HepG2 (cell line): ENCODE measurements around the gene NALCN. TPM values are rescaled to one million over a fixed set of nuclear protein-coding genes. Genes with fewer than 3 reads are reported as not detected.

ENCODE experiments used
- ATAC-seq: fragments of 200-7000 bp; cut with Tn5 transposase; 3 replicates; pipeline ENCODE4 v1.9.1; 2020; ENCODE audit warnings: mild to moderate bottlenecking, moderate library complexity
- BruUV-seq: library from RNA; stranded (reverse); fragments of 400-500 nt; replicated peaks from 2 replicates; lab custom pipeline; 2021; lab: Mats Ljungman, UMichigan
- CTCF ChIA-PET: fragments of 300-600 bp; formaldehyde crosslinking; extraction: SDS; loops from one replicate; lab custom pipeline; 2021; ENCODE audit warnings: low total read pairs, inconsistent platforms, low intra/inter-chr PET ratio; lab: Yijun Ruan, JAX
- POLR2A ChIA-PET: fragments of 350-600 bp; sonication (Branson Sonifier 250); formaldehyde crosslinking; loops from one replicate; lab custom pipeline; 2020; ENCODE audit warnings: antibody characterized with exemption, inconsistent platforms; lab: Yijun Ruan, JAX
- DNase-seq: peaks from one replicate; pipeline ENCODE4 v3.0.0-alpha.2; 2015; ENCODE audit warnings: low spot score
- FAIRE-seq: peaks from 3 replicates; lab custom pipeline; 2011; peaks lifted over from hg19 to GRCh38; lab: Jason Lieb, UNC
- H2AFZ ChIP-seq: one replicate; pipeline ENCODE4 v1.6.1; 2011; ENCODE audit warnings: low read length, inconsistent platforms
- H3K27ac ChIP-seq: fragments of 300-600 bp; 3 replicates; pipeline ENCODE4 v1.8.0; 2011; ENCODE audit warnings: mixed run types, mild to moderate bottlenecking, mixed read lengths, low read length, inconsistent platforms; ENCODE audit not compliant: insufficient read depth; ENCODE audit errors: extremely low read length
- H3K27me3 ChIP-seq, 2 experiments: fragments of 200-600 bp in 1 of 2; 2 replicates in 1 of 2; 3 replicates in 1 of 2; pipeline versions ENCODE4 v1.6.0 to v1.8.0; 2011; ENCODE audit warnings: low read length in 2 of 2, mild to moderate bottlenecking in 2 of 2, moderate library complexity in 2 of 2, inconsistent platforms in 1 of 2; ENCODE audit not compliant: insufficient read depth in 2 of 2, control insufficient read depth in 1 of 2
- H3K36me3 ChIP-seq, 2 experiments: fragments of 200-600 bp in 1 of 2; replicated peaks in 1 of 2; 2 replicates in 1 of 2; 3 replicates in 1 of 2; pipeline versions ENCODE4 v1.5.1 to v1.8.0; 2011; ENCODE audit warnings: low read length in 2 of 2, inconsistent platforms in 1 of 2; ENCODE audit not compliant: insufficient read depth in 2 of 2, control insufficient read depth in 1 of 2
- H3K4me1 ChIP-seq: 2 replicates; pipeline ENCODE4 v1.5.1; 2012; ENCODE audit warnings: low read length, inconsistent platforms; ENCODE audit not compliant: insufficient read depth
- H3K4me2 ChIP-seq: 2 replicates; pipeline ENCODE4 v1.6.0; 2011; ENCODE audit warnings: low read depth, low read length, inconsistent platforms
- H3K4me3 ChIP-seq, 3 experiments: fragments of 200-600 bp in 1 of 3; sonication (generic), shearing (Covaris generic) in 1 of 3; replicated peaks in 1 of 3; 2 replicates each; pipeline ENCODE4 v1.5.1; 2011 to 2016; ENCODE audit warnings: low read length in 3 of 3, inconsistent platforms in 2 of 3, low read depth in 2 of 3, mild to moderate bottlenecking in 2 of 3, control low read depth in 1 of 3, mixed read lengths in 1 of 3; ENCODE audit not compliant: insufficient read depth in 1 of 3
- H3K79me2 ChIP-seq: one replicate; pipeline ENCODE4 v1.6.1; 2011; ENCODE audit warnings: low read length, inconsistent platforms; ENCODE audit not compliant: insufficient read depth
- H3K9ac ChIP-seq: 2 replicates; pipeline ENCODE4 v1.6.0; 2011; ENCODE audit warnings: mild to moderate bottlenecking, low read depth, low read length, inconsistent platforms; ENCODE audit not compliant: insufficient read depth
- H3K9me3 ChIP-seq: 2 replicates; pipeline ENCODE4 v1.5.1; 2012; ENCODE audit warnings: mild to moderate bottlenecking, low read length
- H4K20me1 ChIP-seq: 2 replicates; pipeline ENCODE4 v1.6.0; 2011; ENCODE audit warnings: inconsistent platforms, mild to moderate bottlenecking, low read length, moderate library complexity; ENCODE audit not compliant: insufficient read depth
- ATAD3A ChIP-seq: sonication (generic); formaldehyde crosslinking; IDR thresholded peaks from 2 replicates; pipeline ENCODE4 v1.4.0; 2020; ENCODE audit warnings: missing genetic modification reagents
- NR1H2 ChIP-seq: sonication (generic); formaldehyde crosslinking; IDR thresholded peaks from 2 replicates; pipeline ENCODE4 v1.8.1; 2022; ENCODE audit warnings: low read depth, missing genetic modification reagents, borderline replicate concordance
- SP4 ChIP-seq: sonication (generic); formaldehyde crosslinking; IDR thresholded peaks from 2 replicates; pipeline ENCODE4 v1.8.1; 2023; ENCODE audit warnings: mild to moderate bottlenecking, missing genetic modification reagents
- TARDBP ChIP-seq: sonication (generic); formaldehyde crosslinking; IDR thresholded peaks from 2 replicates; pipeline ENCODE4 v1.8.0; 2022; ENCODE audit warnings: mild to moderate bottlenecking, missing genetic modification reagents
- ZFP1 ChIP-seq: IDR thresholded peaks from 2 replicates; pipeline ENCODE4 v1.6.1; 2016
- ZMYM3 ChIP-seq: sonication (generic); formaldehyde crosslinking; IDR thresholded peaks from 2 replicates; pipeline ENCODE4 v1.5.1; 2020; ENCODE audit warnings: mild to moderate bottlenecking, missing genetic modification reagents
- ZNF282 ChIP-seq: fragments of 450-650 bp; IDR thresholded peaks from 2 replicates; pipeline ENCODE4 v1.6.1; 2018; ENCODE audit not compliant: partially characterized antibody
- ZNF33B ChIP-seq: sonication (generic); formaldehyde crosslinking; IDR thresholded peaks from 2 replicates; pipeline ENCODE4 v1.5.1; 2020; ENCODE audit warnings: mild to moderate bottlenecking, missing genetic modification reagents
- ZNF543 ChIP-seq: sonication (generic); formaldehyde crosslinking; IDR thresholded peaks from 2 replicates; pipeline ENCODE4 v1.4.0; 2020; ENCODE audit warnings: mild to moderate bottlenecking, missing genetic modification reagents
- ZNF552 ChIP-seq: sonication (generic); formaldehyde crosslinking; IDR thresholded peaks from 2 replicates; pipeline ENCODE4 v1.9.0; 2022; ENCODE audit warnings: missing genetic modification reagents, mild to moderate bottlenecking, borderline replicate concordance
- ZNF674 ChIP-seq: sonication (generic); formaldehyde crosslinking; IDR thresholded peaks from 2 replicates; pipeline ENCODE4 v1.5.0; 2020; ENCODE audit warnings: low read depth, mild to moderate bottlenecking, missing genetic modification reagents
- WGBS: methylation state at CpG from one replicate; pipeline ENCODE4 v1.1.6; 2017; ENCODE audit warnings: low lambda C conversion rate; 5-methylcytosine and 5-hydroxymethylcytosine counted together
- in situ Hi-C: cut with HindIII; loops from 2 replicates; pipeline ENCODE4 v1.10.0; 2017; ENCODE audit warnings: low pct_unique_long_range_greater_than_20kb; ENCODE audit not compliant: extremely low pct_ligation_motif_present
- intact Hi-C: fragments of 100-400 bp; cut with micrococcal nuclease; formaldehyde crosslinking; loops from one replicate; pipeline ENCODE4 v1.10.0; 2022; ENCODE audit not compliant: unreplicated experiment
- polyA plus RNA-seq, 8 experiments: library from polyadenylated mRNA; depleted of rRNA in 3 of 8; stranded (reverse) in 7 of 8; unstranded in 1 of 8; fragments of >200 nt; fragmentation: Illumina TruSeq in 4 of 8; extraction: Trizol in 4 of 8; gene quantifications; 2 replicates each; pipeline versions ENCODE4 v1.2.1 to v1.2.3, GENCODE V29; 2011 to 2016; ENCODE audit warnings: low read depth in 4 of 8, missing spikeins in 1 of 8, mixed read lengths in 1 of 8; ENCODE audit not compliant: insufficient read depth in 1 of 8
- total RNA-seq, 5 experiments: library from RNA; depleted of rRNA; stranded (reverse); fragments of >200 nt; fragmentation: Illumina TruSeq; extraction: Trizol; gene quantifications; 2 replicates each; pipeline ENCODE4 v1.2.3, GENCODE V29; 2016; ENCODE audit warnings: low read depth in 1 of 5
- TF ChIP-seq, protein P1 (sequence below): sonication (generic); formaldehyde crosslinking; IDR thresholded peaks from 2 replicates; pipeline ENCODE4 v1.8.1; 2023; ENCODE audit warnings: mild to moderate bottlenecking, missing genetic modification reagents
- TF ChIP-seq, protein P2 (sequence below): sonication (generic); formaldehyde crosslinking; IDR thresholded peaks from 2 replicates; pipeline ENCODE4 v1.9.0; 2021; ENCODE audit warnings: missing genetic modification reagents, mild to moderate bottlenecking, borderline replicate concordance
- TF ChIP-seq, protein P3 (sequence below): sonication (generic); formaldehyde crosslinking; IDR thresholded peaks from 2 replicates; pipeline ENCODE4 v1.5.0; 2020; ENCODE audit warnings: missing genetic modification reagents
- TF ChIP-seq, protein P4 (sequence below): sonication (generic); formaldehyde crosslinking; IDR thresholded peaks from 2 replicates; pipeline ENCODE4 v1.9.0; 2021; ENCODE audit warnings: missing genetic modification reagents, borderline replicate concordance
- TF ChIP-seq, protein P5 (sequence below): sonication (generic); formaldehyde crosslinking; IDR thresholded peaks from 2 replicates; pipeline ENCODE4 v1.8.0; 2023; ENCODE audit warnings: mild to moderate bottlenecking, missing genetic modification reagents

The NALCN gene
- total and polyA plus RNA-seq, 2 of the 13 experiments (the other 11 are each of a cell fraction or from before 2014, with no cell fraction given) = not detected

DNA sequence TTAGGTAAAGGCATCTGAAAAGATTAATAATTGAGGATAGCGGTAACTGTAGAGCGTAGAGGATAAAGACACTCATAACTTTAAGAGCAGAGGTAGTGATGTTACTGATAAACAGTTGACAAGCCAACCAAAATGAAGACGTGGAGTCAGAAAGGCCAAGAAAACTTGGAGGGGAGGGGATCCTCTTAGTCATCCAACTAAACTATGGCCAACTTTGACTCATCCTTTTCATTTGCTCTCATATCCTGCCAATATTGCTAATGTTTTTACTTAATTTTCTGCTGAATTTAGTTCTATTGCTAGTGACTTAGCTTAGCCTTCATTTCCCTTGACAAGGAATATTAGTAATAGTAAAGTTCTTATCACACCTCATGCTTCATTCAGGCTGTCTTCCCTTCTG, 49.6 kb upstream of the NALCN start (continued):
- TF ChIP-seq, protein P1, sequence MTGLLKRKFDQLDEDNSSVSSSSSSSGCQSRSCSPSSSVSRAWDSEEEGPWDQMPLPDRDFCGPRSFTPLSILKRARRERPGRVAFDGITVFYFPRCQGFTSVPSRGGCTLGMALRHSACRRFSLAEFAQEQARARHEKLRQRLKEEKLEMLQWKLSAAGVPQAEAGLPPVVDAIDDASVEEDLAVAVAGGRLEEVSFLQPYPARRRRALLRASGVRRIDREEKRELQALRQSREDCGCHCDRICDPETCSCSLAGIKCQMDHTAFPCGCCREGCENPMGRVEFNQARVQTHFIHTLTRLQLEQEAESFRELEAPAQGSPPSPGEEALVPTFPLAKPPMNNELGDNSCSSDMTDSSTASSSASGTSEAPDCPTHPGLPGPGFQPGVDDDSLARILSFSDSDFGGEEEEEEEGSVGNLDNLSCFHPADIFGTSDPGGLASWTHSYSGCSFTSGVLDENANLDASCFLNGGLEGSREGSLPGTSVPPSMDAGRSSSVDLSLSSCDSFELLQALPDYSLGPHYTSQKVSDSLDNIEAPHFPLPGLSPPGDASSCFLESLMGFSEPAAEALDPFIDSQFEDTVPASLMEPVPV (CRISPR knock-in tag) = no peak
- TF ChIP-seq ZNF552 (CRISPR knock-in tag) (no peak), ZFP1 (CRISPR knock-in tag) (no peak), ZNF282 (no peak)
- TF ChIP-seq, all 625 proteins: peak for 0

DNA sequence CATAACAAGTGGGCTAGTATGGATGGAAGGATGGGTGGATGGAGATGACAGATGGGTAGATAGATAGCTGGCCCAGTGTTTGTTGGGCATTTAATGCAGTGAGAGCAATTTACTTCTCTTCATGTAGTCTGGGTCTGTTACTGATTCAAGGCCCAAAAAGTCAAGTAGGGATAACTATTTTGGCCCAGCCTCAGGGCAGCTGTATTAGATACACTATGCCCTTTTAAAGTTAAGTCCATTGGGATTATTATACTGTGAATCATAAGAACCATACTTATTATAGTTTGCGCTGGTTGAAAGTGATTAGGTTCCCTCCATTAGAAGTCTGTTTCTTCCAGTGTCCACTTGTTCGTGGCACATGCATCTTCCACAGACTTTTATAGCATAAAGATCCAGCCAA, 40.9 kb upstream of the NALCN start:
- Histone ChIP-seq H3K79me2 (no peaks in the 10 kb centered on the region), H3K4me2 (no peak overlapping the region), H3K27me3 (peaks cover 0 to 7% of the 10 kb centered on the region in 2 experiments; a peak in 2 of 5 replicates), H3K27ac (no peak overlapping the region), H2AFZ (no peak overlapping the region), H3K9ac (no peak overlapping the region), H4K20me1 (no peaks in the 10 kb centered on the region), H3K4me3 (no peak overlapping the region), H3K4me1 (no peaks in the 10 kb centered on the region; the same call in 1 of the 2 replicates), H3K9me3 (no peaks in the 10 kb centered on the region), H3K36me3 (no peaks in the 10 kb centered on the region)
- POLR2A ChIA-PET = no interaction called here
- CTCF ChIA-PET = no interaction called here
- in situ Hi-C loops (loop anchor here (25.0 kb wide), 1 partner anchor 320 kb away; no protein-coding TSS in a partner anchor), intact Hi-C loops (no loop called here)
- DNase-seq (no peak), FAIRE-seq (no peak), ATAC-seq (no peak)
- WGBS = 50% methylated on average over 2 of the region's 2 CpGs
- no TSS peak for BruUV-seq
- TF ChIP-seq, protein P2, sequence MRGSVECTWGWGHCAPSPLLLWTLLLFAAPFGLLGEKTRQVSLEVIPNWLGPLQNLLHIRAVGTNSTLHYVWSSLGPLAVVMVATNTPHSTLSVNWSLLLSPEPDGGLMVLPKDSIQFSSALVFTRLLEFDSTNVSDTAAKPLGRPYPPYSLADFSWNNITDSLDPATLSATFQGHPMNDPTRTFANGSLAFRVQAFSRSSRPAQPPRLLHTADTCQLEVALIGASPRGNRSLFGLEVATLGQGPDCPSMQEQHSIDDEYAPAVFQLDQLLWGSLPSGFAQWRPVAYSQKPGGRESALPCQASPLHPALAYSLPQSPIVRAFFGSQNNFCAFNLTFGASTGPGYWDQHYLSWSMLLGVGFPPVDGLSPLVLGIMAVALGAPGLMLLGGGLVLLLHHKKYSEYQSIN (CRISPR knock-in tag) = no peak
- TF ChIP-seq, protein P3, sequence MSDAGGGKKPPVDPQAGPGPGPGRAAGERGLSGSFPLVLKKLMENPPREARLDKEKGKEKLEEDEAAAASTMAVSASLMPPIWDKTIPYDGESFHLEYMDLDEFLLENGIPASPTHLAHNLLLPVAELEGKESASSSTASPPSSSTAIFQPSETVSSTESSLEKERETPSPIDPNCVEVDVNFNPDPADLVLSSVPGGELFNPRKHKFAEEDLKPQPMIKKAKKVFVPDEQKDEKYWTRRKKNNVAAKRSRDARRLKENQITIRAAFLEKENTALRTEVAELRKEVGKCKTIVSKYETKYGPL = no peak
- TF ChIP-seq ATAD3A (CRISPR knock-in tag) = no peak
- TF ChIP-seq, protein P4, sequence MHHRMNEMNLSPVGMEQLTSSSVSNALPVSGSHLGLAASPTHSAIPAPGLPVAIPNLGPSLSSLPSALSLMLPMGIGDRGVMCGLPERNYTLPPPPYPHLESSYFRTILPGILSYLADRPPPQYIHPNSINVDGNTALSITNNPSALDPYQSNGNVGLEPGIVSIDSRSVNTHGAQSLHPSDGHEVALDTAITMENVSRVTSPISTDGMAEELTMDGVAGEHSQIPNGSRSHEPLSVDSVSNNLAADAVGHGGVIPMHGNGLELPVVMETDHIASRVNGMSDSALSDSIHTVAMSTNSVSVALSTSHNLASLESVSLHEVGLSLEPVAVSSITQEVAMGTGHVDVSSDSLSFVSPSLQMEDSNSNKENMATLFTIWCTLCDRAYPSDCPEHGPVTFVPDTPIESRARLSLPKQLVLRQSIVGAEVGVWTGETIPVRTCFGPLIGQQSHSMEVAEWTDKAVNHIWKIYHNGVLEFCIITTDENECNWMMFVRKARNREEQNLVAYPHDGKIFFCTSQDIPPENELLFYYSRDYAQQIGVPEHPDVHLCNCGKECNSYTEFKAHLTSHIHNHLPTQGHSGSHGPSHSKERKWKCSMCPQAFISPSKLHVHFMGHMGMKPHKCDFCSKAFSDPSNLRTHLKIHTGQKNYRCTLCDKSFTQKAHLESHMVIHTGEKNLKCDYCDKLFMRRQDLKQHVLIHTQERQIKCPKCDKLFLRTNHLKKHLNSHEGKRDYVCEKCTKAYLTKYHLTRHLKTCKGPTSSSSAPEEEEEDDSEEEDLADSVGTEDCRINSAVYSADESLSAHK (CRISPR knock-in tag) = no peak
- no peak for TF ChIP-seq NR1H2 (CRISPR knock-in tag)
- no peak for TF ChIP-seq ZNF33B (CRISPR knock-in tag)
- no peak for TF ChIP-seq TARDBP (CRISPR knock-in tag)
- no peak for TF ChIP-seq ZMYM3 (CRISPR knock-in tag)
- TF ChIP-seq, protein P5, sequence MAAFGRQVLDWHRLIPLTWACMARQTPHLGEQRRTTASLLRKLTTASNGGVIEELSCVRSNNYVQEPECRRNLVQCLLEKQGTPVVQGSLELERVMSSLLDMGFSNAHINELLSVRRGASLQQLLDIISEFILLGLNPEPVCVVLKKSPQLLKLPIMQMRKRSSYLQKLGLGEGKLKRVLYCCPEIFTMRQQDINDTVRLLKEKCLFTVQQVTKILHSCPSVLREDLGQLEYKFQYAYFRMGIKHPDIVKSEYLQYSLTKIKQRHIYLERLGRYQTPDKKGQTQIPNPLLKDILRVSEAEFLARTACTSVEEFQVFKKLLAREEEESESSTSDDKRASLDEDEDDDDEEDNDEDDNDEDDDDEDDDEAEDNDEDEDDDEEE (CRISPR knock-in tag) = no peak
- no peak for TF ChIP-seq ZNF674 (CRISPR knock-in tag)
- TF ChIP-seq ZFP1 (CRISPR knock-in tag) = no peak
- TF ChIP-seq ZNF543 (CRISPR knock-in tag) = no peak
- no peak for TF ChIP-seq SP4
